ENCODE measurements around the gene SLC25A47.
"Not testable (repeated sequence)": the region's sequence is repeated elsewhere in the genome, so short reads cannot be mapped to it uniquely, and the experiment has no call there.

The SLC25A47 gene

DNA sequence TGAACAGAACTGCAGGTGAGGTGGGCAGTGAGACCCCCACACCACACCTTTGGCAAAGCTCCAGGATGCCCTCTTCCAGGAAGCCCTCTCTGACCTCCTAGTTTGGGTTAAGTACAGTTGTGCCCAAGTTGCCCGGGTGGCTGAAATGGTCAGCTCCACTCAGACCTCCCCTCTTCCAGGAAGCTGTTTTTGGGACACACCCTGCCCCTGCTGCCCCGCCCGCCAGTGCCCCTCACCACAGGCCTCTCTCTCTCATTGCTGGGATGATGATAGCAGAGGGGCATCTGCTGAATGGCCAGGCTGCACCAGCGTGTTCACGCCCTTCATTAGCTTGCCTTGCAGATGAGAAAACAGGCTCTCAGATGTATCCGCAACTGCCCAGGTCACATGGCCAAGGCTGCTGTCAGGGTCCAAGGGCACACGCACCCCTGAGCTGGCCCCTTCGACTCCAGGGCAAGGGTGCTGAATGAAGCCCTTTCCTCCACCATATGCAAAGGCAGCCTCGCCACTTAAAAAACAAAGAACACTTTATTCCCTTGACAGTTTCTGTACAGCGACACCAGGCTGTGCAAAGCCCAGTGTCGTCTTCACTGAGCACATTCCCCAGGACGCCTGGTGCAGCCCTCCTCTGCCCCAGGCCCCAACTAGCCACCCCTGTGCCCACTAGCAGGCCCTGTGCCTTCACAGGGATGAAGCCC, 32.4 kb upstream of the SLC25A47 start:
- no peak for DNase-seq

DNA sequence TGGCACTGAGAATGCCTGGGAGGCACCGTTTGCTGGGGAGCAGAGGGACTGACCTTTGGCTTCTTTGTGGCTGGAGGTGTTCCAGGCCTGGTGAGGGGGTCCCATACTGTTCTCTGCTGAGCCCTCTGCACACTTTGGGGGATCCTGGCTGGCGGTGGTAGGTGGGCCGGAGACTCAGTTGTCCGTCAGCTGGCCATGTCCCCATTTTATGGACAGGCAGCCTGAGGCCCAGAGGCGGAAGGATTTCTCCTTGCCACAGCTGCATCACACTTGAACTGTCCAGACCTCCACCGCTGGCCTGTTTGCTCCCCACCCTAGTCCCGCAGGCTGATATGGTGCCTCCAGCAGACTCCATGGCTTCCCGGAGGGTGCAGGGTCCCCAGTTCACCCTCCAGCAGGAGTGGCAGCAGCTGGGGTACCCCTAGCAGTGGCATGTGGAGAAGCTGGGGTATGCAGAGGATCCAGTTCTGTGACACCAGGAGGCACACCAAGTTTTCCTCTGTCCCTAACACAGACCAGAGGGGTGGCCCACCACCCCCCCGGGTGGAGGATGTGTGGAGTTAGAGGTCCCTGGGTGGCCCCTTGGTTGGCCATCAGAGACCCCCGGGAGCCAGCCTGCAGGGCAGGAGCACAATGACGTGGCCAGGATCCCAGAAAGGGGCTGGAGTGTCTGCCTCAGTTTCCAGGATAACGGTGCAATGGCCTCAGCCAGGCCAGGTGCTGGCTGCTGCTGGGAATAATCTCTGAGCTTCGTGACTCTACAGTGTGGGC, 31.6 kb upstream of the SLC25A47 start:
- no peak for DNase-seq

GRCh38 chr14:100292301-100292775, 30.8 kb upstream of the SLC25A47 start:
- DNase-seq: no peak

DNA sequence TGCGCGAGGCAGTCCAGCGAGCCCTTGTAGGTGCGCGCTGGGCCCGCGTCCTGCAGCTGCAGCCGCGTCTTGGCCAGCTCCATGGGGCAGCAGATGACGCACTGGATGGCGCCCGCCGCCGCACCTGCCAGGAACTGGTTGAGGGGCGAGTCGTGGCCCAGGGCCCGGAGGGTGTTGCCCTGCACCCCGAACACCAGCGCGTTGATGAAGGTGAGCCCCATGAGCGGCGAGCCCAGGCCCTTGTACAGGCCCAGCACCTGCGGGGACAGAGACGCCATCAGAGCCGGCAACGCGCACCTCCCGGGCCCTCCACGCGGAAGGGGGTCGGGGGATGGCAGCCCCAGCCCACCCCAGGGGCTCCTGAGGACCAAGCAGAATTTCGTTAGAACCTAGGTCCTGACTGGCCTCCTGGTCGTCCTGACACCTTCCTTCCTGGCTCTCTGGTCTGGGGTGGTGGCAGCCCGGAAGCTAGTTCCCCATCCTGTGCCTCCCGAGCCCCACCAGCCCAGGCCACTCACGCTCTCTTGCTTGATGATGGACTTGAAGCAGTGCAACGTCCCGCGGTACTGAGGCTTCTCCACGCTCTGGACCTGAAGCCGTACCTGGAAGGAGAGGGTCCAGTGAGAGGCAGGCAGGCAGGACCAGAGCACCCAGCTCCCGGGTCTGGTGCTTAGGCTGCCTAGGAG, 30.2 kb upstream of the SLC25A47 start:
- no peak for DNase-seq

- no peak for DNase-seq
These were observed 29.5 kb upstream of the SLC25A47 start for GRCh38 chr14:100293497-100294212.

DNA sequence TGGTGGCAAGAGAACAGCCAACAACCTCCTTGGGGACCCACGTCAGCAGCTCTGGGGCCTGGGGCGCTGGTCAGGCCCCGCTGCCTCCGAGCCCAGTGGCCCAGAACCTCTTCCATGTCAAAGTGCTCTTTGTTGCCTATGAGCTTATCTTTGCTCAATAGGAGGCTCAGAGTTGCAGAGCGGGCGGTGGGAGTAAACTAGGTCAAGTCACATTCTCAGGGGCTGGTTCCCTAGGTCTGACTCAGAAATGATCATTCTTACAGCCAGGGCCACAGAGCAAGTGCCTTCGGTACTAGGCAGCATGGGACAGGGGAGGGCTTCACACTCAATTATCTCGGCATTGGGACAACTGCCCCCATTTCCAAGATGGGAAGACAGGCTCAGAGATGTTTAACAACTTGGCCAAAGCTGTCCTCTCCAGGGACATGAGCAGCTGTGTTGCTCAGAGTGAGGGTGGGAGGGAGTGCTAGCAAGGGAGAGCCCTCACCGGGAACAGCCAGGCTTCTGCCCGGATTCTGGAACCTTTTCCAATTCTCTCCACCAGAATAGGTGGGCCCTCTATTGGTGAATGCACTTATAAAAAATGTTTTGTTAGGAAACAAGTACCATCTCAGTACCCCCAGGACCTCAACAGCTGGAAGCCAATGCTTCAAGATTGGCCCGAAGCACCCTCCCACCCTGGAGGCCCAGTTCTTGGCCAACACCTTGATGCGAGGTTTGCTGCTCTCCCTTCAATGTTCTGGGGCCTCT, 28.8 kb upstream of the SLC25A47 start:
- DNase-seq: no peak

GRCh38 chr14:100294963-100295330, 28.2 kb upstream of the SLC25A47 start:
- no peak for DNase-seq

DNA sequence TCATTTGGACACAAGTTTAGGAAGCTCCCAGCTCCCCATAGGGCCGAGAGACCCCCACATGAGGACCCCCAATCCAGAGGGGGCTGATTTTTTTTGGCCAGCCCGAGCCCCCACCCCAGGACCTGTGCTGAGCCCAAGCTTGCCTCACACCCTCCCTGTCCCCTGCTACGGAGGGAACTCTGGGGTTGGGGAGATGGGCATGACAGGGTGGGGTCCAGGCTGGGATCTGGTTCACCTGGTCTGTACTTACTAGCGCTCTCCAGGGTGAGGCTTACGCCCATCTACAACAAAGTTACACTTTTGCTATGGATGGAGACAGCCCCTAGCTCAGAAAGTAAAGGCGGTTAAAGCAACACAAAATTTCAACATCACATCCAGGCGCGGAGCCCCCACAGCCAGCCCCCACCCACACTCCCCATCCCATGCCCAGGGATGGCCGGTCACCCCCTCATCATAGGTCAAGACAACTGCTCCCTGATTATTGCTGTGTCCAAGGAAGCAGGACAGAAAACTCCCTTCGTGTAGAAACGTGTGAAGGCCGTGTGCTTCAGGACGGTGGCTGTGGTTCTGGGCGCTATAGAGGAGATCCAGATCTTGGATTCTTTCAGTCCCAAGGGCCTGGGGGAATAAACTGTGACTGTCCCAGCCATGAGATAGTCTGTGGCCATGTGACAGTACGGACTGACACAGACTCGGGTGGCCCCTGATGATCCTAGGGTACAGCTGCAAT, 27.6 kb upstream of the SLC25A47 start:
- no peak for DNase-seq

GRCh38 chr14:100296106-100296651, 27.0 kb upstream of the SLC25A47 start:
- DNase-seq: no peak

GRCh38 chr14:100296729-100297128, 26.4 kb upstream of the SLC25A47 start:
- not testable (repeated sequence) for DNase-seq

DNA sequence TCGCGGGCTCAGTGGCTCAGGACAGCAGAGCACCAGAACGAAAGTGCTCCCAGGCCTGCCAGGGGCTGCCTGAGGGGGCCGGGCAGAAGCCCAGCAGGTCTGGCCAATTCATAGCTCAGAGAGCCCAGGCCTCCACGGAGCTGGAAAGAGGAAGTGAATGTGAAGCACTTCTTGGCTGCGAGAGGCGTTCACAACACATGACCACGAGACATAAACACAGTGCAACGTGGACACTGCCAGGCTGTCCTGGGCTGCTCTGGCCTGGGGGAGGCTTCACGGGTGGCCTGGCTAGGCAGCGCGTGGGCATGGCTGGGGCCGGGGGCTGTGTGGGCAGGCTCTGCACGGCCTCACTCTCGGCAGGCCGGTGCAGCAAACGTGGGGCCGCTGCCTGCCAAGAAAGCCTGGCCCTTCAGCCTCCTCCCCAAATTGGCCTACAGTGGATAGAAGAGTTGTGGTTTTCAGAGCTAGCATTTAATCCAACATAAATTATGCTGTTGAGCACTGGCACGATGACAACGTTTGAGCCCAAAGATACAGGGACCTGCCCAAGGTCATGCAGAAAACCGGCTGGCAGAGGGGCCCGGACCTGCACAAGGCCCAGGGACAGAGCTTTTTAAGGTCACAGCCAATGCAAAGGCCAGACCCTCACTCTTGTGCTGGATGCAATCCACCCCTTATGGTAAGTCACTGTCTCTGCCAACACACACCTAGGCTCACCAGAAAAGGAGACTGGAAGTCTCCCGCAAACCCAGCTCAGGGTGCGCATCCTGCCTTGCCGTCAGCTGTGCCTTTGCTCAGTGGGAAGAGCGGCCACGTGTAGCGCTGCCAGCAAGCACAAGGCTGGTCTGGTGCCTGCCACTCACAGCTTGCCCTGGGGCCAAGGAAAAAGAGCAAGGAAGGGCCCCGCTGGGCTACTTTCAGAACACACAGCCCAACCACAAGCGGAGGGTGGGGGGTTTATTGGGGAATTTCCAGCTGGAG, 25.5 kb upstream of the SLC25A47 start:
- no peak for DNase-seq

- DNase-seq: no peak
These were observed 24.4 kb upstream of the SLC25A47 start for GRCh38 chr14:100298551-100299237.

- no peak for DNase-seq
These were observed 23.9 kb upstream of the SLC25A47 start for GRCh38 chr14:100299238-100299560.

- no peak for DNase-seq
These were observed 20.5 kb upstream of the SLC25A47 start for GRCh38 chr14:100302616-100303015.

DNA sequence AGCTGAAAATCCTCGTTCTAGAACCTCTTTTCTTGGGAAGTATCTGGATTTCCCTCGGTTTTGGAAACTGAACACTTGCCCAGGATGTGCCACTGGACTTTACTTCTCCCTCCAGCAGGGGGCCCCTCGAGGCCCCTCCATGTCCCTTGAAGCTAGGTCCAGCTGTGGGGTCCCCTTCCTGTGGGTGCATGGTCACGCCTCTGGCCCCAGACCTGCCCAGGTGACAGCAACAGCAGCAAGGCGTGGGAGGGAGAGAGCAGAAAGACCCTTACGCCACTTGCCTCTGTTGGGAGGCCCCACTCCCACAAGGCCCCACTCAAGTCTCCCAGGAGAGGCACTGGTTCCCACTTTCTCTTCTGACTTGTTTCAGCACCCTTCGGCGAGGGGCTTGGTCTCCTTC, 20.0 kb upstream of the SLC25A47 start:
- peak in 1 of 2 experiments; percentile 14 for DNase-seq

DNA sequence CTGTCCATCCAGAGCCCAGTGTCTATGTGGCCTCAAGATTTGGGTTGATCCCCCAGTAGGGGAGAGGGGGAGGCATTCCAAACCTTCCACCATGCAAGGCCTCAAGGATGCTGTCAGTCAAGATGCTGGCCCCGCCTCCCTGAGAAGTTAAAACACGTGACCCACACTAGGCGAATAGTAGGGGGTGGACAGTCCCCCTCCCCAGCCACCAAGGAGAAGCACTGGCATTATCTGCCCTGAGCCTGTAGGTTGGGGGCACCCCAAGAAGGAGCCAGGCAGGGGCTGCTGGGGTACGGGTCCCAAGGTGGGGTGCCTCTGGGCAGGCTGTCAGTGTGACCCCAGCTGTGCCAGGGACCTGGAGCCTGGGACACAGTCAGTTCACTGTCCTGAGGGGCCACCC, 19.2 kb upstream of the SLC25A47 start:
- DNase-seq: no peak

DNA sequence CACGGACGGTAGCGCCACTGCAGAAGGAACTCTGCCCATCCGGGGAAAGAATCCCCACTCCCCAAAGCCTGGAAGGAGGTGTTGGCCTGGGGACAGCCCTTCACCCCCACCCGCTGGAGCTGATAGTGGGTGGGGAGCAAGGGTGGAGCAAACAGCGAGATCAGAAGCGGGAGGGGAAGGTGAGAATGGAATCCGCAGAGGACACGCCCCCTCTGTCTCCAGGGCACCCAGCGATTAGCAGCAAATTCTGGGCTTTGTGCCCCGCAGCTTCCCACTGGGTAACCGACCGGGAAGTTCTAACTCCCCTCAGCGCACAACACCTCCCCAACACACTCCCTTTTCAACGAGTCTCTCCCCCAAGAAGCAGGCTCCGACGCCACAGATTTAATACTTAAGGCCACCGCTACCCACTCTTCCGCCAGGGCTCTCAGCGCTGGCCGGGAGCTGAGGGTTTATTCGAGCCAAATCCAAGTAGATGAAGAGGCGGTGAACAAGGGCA, 18.3 kb upstream of the SLC25A47 start:
- DNase-seq: no peak

DNA sequence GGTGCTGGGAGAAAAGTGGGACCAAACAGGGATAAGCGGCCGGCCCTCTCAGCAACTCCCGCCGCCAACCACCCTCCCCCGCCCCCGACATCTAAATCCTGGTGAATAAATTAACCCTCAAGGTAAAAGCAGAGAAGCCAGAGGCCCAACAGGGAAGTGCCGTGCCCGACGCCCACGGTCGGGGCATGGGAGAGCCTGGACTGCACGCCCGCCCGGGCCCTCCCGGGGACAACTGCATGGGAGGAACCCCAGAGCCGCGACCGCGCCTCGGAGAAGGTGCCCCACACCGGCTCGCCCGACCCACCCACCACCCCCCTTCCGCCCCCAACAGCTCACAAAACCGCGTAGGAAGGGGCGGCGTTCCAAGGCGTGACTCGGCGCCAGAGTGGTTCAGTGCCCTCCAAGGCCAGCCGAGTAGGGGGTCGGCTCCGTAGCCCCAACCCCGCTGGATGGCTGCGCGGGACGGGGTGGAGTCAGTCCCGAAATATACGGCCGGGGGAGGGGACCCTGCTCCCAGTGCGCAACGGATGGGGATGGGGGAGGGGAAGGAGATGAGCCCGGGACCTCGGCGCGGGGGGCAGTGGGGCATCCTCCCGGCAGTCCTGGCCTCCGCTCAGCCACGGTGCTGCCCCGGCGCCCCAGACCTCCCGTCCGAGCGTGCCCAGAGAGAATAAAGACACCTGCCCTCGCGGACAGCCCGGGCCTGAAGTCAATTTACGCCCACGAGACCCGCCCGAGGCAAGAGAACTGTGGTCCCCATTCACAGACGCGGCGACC, 17.6 kb upstream of the SLC25A47 start:
- no peak for DNase-seq
